Uterus (tissue), 4 donors: ENCODE measurements around the gene ECT2. TPM values are rescaled to one million over a fixed set of nuclear protein-coding genes. Genes with fewer than 3 reads are reported as not detected.

Source experiments
- DNase-seq, 2 donors: peaks; one replicate each; pipeline ENCODE4 v3.0.0-alpha.2; 2019 to 2020
- H3K27ac ChIP-seq, 2 donors: fragments of 200-600 bp; sonication (generic); 1 replicate in 1 of 2; 2 replicates in 1 of 2; pipeline ENCODE4 v1.5.1; 2016 to 2018
- H3K27me3 ChIP-seq, 2 donors: fragments of 200-600 bp; sonication (generic); one replicate each; pipeline ENCODE4 v1.5.1; 2018 to 2019; ENCODE audit warnings: control low read depth in 1 of 2
- H3K36me3 ChIP-seq, 2 donors: fragments of 200-600 bp; sonication (generic); one replicate each; pipeline ENCODE4 v1.5.1; 2019; ENCODE audit warnings: control low read depth in 1 of 2
- H3K4me1 ChIP-seq, 2 donors: fragments of 200-600 bp; sonication (generic); one replicate each; pipeline ENCODE4 v1.5.1; 2018 to 2019; ENCODE audit warnings: control low read depth in 1 of 2
- H3K4me3 ChIP-seq, 2 donors: fragments of 200-600 bp; sonication (generic); 1 replicate in 1 of 2; 2 replicates in 1 of 2; pipeline ENCODE4 v1.5.1; 2018 to 2019; ENCODE audit warnings: mild to moderate bottlenecking in 1 of 2
- H3K9me3 ChIP-seq, 2 donors: fragments of 200-600 bp; sonication (generic); one replicate each; pipeline ENCODE4 v1.5.1; 2019; ENCODE audit warnings: control low read depth in 1 of 2
- POLR2A ChIP-seq, 2 donors: fragments of 450-650 bp; IDR thresholded peaks; one replicate each; pipeline ENCODE4 v1.6.1; 2016; ENCODE audit warnings: antibody characterized with exemption in 2 of 2, mild to moderate bottlenecking in 1 of 2, moderate library complexity in 1 of 2
- intact Hi-C: fragments of 100-400 bp; cut with DNase I; formaldehyde crosslinking; loops from one replicate; pipeline ENCODE4 v1.15.1; 2023; ENCODE audit warnings: low total_unique reads
- total RNA-seq, 4 donors: library from RNA; depleted of rRNA in 3 of 4; stranded (reverse); fragments of >200 nt in 3 of 4; gene quantifications; one replicate each; pipeline versions ENCODE4 v1.1.0 to v1.2.4, GENCODE V29; 2014 to 2023
- TF ChIP-seq, protein P1 (sequence below), 4 experiments: fragments of 200-600 bp in 2 of 4; fragments of 450-650 bp in 2 of 4; sonication (generic) in 2 of 4; IDR thresholded peaks; one replicate each; pipeline ENCODE4 v1.5.1; 2016 to 2019; ENCODE audit warnings: antibody characterized with exemption in 4 of 4, mild to moderate bottlenecking in 2 of 4, moderate library complexity in 1 of 4
- donor health status: DM: yes; HTN: yes; CAD: no.

ECT2 gene
- total RNA-seq, 4 donors from 2014 or later = 2.6 to 52.9 (median 4.9) TPM

DNA sequence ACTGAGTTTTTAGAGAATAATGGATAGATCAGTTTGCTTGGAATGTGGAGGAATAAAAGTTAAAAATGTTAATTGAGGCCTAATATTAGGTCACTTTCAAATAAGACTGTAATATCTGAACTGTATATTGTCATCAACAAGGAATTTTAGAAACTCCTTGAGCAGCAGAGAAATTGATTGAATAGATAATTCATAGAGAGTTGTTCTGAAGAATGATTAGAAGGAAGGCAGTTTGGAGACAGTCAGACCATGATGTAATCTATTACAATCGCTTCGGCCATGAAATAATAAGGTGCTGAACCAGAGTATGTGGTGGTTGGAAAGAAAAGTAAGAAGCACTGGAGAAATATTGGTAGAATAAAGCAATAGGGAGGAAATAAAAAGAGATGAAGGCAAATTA lies 15.7 kb downstream of the ECT2 start:
- H3K27ac ChIP-seq = no peak overlapping the region
- H3K4me3 ChIP-seq = no peak overlapping the region
- H3K4me1 ChIP-seq = no peaks in the 10 kb centered on the region
- no peaks in the 10 kb centered on the region for H3K9me3 ChIP-seq
- no peak for DNase-seq
- intact Hi-C loops = no loop called here
- no peaks in the 10 kb centered on the region for H3K27me3 ChIP-seq
- H3K36me3 ChIP-seq = no peaks in the 10 kb centered on the region
- TF ChIP-seq POLR2A (IDR thresholded peaks at IDR 0.05) = no peak
- TF ChIP-seq, protein P1, sequence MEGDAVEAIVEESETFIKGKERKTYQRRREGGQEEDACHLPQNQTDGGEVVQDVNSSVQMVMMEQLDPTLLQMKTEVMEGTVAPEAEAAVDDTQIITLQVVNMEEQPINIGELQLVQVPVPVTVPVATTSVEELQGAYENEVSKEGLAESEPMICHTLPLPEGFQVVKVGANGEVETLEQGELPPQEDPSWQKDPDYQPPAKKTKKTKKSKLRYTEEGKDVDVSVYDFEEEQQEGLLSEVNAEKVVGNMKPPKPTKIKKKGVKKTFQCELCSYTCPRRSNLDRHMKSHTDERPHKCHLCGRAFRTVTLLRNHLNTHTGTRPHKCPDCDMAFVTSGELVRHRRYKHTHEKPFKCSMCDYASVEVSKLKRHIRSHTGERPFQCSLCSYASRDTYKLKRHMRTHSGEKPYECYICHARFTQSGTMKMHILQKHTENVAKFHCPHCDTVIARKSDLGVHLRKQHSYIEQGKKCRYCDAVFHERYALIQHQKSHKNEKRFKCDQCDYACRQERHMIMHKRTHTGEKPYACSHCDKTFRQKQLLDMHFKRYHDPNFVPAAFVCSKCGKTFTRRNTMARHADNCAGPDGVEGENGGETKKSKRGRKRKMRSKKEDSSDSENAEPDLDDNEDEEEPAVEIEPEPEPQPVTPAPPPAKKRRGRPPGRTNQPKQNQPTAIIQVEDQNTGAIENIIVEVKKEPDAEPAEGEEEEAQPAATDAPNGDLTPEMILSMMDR (IDR thresholded peaks at IDR 0.05) = no peak

DNA sequence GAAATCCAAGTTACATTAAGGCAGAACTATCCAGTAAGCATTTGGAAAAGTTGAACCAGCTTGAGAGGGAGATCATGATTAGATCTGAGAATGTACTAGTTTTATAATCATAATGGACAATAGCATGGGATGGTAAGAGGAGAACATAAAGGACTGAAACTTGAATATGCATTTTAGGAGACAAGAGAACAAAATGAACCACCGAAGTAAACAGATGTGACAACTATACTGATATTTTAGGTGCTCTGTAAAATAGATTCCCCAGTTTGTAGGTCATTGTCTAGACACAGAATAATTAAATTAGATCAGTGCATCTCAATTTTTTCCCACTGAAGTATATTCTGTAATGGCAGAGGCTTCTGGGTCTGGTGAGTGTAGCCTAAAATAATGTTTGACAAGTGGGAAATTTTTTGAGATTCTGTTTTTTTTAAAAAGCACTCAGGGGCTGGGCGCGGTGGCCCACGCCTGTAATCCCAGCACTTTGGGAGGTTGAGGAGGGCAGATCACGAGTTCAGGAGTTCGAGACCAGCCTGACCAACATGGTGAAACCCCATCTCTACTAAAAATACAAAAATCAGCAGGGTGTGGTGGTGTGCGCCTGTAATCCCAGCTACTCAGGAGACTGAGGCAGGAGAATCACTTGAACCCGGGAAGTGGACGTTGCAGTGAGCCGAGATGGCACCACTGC lies 16.3 kb downstream of the ECT2 start:
- H3K4me3 ChIP-seq = no peak overlapping the region
- no peak for DNase-seq
- H3K27me3 ChIP-seq = no peaks in the 10 kb centered on the region
- TF ChIP-seq POLR2A (IDR thresholded peaks at IDR 0.05) = no peak
- TF ChIP-seq, protein P1 (IDR thresholded peaks at IDR 0.05) = no peak
- H3K36me3 ChIP-seq = no peaks in the 10 kb centered on the region
- no peak overlapping the region for H3K27ac ChIP-seq
- H3K4me1 ChIP-seq = no peaks in the 10 kb centered on the region
- H3K9me3 ChIP-seq = no peaks in the 10 kb centered on the region
- intact Hi-C loops = no loop called here

DNA sequence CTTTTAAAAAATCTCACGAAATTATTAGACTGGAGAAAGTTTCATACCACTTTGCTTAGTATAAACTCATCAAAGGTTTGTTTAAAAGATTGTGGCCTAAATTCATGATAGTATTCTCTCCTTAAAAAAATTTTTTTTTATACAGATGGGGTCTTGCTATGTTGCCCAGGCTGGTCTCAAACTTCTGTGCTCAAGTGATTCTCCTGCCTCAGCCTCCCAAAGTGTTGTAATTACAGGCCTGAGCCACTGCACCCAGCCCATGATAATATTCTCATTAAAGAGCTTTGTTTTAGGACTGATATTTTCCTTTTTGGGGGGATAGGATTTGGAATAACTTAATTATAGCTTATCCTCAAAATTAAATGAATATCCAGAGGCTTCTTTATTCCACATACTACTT lies 19.9 kb downstream of the ECT2 start:
- Histone ChIP-seq H3K36me3 (no peaks in the 10 kb centered on the region), H3K4me1 (no peaks in the 10 kb centered on the region), H3K9me3 (no peaks in the 10 kb centered on the region), H3K4me3 (no peak overlapping the region), H3K27ac (no peak overlapping the region), H3K27me3 (no peaks in the 10 kb centered on the region)
- intact Hi-C loops = no loop called here
- TF ChIP-seq, protein P1 (IDR thresholded peaks at IDR 0.05) = no peak
- TF ChIP-seq POLR2A (IDR thresholded peaks at IDR 0.05) = no peak
- DNase-seq = no peak

DNA sequence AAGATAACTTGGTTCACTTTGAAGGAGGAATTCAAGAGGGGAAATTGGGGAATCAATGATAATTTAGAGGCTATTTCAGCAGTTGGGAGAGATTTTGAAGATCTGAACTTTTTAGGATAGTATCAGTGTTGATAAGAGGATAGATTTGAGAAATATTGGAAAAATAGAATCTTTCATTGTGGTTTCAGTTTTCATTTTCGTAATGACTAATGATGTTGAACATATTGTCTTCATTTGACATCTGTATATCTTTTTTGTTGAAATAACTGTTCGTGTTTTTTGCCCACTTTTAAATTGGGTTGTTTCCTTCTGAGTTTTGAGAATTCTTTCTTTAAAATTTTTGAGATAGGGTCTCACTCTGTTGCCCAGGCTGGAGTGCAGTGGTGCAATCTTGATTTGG lies 21.1 kb downstream of the ECT2 start:
- Histone ChIP-seq H3K27ac (no peak overlapping the region), H3K4me1 (no peaks in the 10 kb centered on the region), H3K4me3 (no peak overlapping the region), H3K27me3 (no peaks in the 10 kb centered on the region), H3K9me3 (no peaks in the 10 kb centered on the region), H3K36me3 (no peaks in the 10 kb centered on the region)
- intact Hi-C loops = no loop called here
- DNase-seq = no peak
- TF ChIP-seq, protein P1 (IDR thresholded peaks at IDR 0.05) = no peak
- no peak for TF ChIP-seq POLR2A (IDR thresholded peaks at IDR 0.05)

DNA sequence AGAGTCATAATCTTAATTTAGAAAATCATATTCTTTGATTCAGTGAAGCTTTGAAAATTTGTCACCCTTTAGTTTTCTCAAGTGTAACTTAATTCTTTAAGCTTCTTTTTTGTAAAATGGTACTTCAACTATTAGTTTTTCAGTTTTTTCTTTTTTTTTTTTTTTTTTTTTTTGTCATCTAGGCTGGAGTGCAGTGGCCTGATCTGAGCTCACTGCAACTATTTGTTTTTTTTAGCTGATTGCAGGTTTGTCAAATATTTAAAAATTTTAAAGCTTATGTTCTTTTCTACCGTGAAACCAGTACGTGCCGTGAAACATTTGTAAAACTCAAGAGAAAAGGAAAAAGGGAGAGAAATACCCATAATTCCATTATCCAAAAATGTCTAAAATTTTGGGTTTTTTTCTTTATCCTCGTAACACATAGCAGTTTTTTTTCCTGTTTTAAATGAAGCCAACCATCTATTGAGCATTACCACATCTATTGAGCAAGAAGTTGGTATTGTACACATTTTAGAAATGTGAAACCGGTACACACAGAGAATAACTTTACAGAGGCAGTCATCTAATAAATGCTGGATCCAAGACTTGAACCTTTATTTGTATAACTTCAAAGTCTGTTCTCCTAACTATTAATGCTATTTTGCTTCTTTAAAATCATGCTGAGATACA lies 25.7 kb downstream of the ECT2 start:
- Histone ChIP-seq H3K27ac (no peak overlapping the region), H3K4me3 (no peak overlapping the region), H3K9me3 (no peaks in the 10 kb centered on the region), H3K27me3 (no peaks in the 10 kb centered on the region), H3K36me3 (no peaks in the 10 kb centered on the region), H3K4me1 (no peaks in the 10 kb centered on the region)
- TF ChIP-seq POLR2A (IDR thresholded peaks at IDR 0.05) = no peak
- TF ChIP-seq, protein P1 (IDR thresholded peaks at IDR 0.05) = no peak
- no peak for DNase-seq
- intact Hi-C loops = no loop called here
